ENCODE results near the gene VEGFB. TPM values are rescaled to one million over a fixed set of nuclear protein-coding genes. Genes with fewer than 3 reads are reported as not detected.

The VEGFB gene
- total RNA-seq, 1 experiment from 2014 or later, result 45.7 TPM

GRCh38 chr11:64210301-64211020, 23.9 kb upstream of the VEGFB start:
- no peak for DNase-seq (ENCODE audit: low read depth)

GRCh38 chr11:64211181-64211872, 23.1 kb upstream of the VEGFB start:
- no peak for DNase-seq (ENCODE audit: low read depth)

- no peak for DNase-seq (ENCODE audit: low read depth)
These were observed 17.5 kb upstream of the VEGFB start for GRCh38 chr11:64216879-64217278.

GRCh38 chr11:64218628-64219353, 15.6 kb upstream of the VEGFB start:
- DNase-seq (ENCODE audit: low read depth), result no peak

- DNase-seq (ENCODE audit: low read depth), result no peak
These were observed 15.1 kb upstream of the VEGFB start for GRCh38 chr11:64219354-64219684.

GRCh38 chr11:64219755-64220154, 14.6 kb upstream of the VEGFB start:
- no peak for DNase-seq (ENCODE audit: low read depth)

GRCh38 chr11:64220271-64220670, 14.1 kb upstream of the VEGFB start:
- DNase-seq (ENCODE audit: low read depth), result no peak

- DNase-seq (ENCODE audit: low read depth), result no peak
These were observed 13.6 kb upstream of the VEGFB start for GRCh38 chr11:64220798-64221197.

- DNase-seq (ENCODE audit: low read depth), result no peak
These were observed 11.8 kb upstream of the VEGFB start for GRCh38 chr11:64222651-64223000.

GRCh38 chr11:64223001-64223651, 11.3 kb upstream of the VEGFB start:
- no peak for DNase-seq (ENCODE audit: low read depth)

- peak; percentile 74 for DNase-seq (ENCODE audit: low read depth)
These were observed 10.1 kb upstream of the VEGFB start for GRCh38 chr11:64224151-64224890.

GRCh38 chr11:64224891-64225607, 9.3 kb upstream of the VEGFB start:
- peak; percentile 32 for DNase-seq (ENCODE audit: low read depth)

GRCh38 chr11:64225608-64226506, 8.5 kb upstream of the VEGFB start, which contains the start of the genes NUDT22 and TRPT1:
TSS of gene NUDT22 (plus strand) at chr11:64226274. CDS start at chr11:64226653, 379 bp downstream.
TSS of gene TRPT1 (minus strand) at chr11:64226186. CDS start at chr11:64225860, 326 bp downstream.
- DNase-seq (ENCODE audit: low read depth), result peak; percentile 81

GRCh38 chr11:64226507-64227051, 7.8 kb upstream of the VEGFB start:
- DNase-seq (ENCODE audit: low read depth), result peak; percentile 50

GRCh38 chr11:64227405-64227956, 6.9 kb upstream of the VEGFB start:
- DNase-seq (ENCODE audit: low read depth), result no peak

- no peak for DNase-seq (ENCODE audit: low read depth)
These were observed 5.2 kb upstream of the VEGFB start for GRCh38 chr11:64229090-64229743.

- no peak for DNase-seq (ENCODE audit: low read depth)
These were observed 4.6 kb upstream of the VEGFB start for GRCh38 chr11:64229744-64230170.

GRCh38 chr11:64230171-64230984, 4.0 kb upstream of the VEGFB start, which contains the start of gene DNAJC4:
TSS of gene DNAJC4 (plus strand) at chr11:64230548. CDS start at chr11:64230855, 307 bp downstream.
- DNase-seq (ENCODE audit: low read depth), result peak; percentile 85
